NCI-H146 treated with DMSO at 0.1 percent for 48 hours (cell line): Measurements from ENCODE around the gene IL15.
"Not testable (repeated sequence)": the region's sequence is repeated elsewhere in the genome, so short reads cannot be mapped to it uniquely, and the experiment has no call there.

Experiments used
- DNase-seq: peaks from one replicate; lab custom pipeline; 2025; ENCODE audit not compliant: unreplicated experiment; lab: John Stamatoyannopoulos, UW

The IL15 gene

DNA sequence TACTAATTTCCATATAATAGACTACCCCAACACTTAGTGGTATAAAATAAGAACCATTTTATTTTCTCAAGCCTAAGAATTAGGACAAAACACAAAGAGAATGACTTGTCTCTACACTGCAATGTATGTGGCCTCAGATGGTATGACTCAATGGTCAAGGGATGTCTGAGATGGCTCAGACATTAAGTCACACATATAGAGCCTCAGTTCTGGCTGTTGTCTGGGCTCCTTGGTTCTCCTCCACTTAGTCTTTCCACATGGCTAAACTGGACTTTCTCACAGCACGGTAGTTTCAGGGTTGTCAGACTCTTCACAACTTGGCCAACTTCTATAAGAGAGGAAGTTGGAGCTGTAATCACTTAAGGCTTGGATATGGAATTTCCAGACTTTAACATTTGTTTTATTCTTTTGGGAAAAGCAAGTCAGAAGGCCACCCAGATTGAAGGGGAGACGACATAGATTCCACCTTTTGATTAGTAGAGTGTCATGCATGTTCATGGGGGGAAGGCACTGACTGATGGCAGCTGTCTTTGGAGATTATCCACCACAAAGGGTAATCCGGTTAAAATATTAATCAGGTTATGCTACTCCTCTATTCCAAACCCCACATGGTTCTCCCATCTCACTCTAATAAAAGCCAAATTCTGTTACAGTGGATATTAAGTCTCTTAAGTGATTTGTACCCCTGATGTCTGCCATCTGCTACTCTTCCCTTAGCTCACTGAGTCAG, 9.4 kb downstream of the IL15 start:
- DNase-seq: no peak

DNA sequence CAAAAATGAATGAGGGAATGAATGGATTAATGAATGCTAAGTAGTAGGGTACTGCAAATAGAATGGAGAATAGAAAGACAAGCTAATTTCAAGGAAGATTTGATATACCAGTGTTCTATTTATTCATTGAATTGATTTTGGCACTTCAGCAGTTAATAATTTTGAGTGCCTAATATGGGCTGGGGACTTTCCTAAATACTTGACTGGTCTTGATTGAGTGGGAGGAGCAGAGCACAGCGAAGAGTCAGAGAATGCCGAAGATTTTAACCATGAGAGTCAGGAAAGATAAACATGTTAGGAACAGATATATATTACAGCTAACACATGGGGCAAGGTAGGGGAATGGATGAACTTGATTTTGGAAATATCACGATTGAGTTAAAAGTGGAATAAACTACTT, 10.6 kb downstream of the IL15 start:
- DNase-seq: no peak

DNA sequence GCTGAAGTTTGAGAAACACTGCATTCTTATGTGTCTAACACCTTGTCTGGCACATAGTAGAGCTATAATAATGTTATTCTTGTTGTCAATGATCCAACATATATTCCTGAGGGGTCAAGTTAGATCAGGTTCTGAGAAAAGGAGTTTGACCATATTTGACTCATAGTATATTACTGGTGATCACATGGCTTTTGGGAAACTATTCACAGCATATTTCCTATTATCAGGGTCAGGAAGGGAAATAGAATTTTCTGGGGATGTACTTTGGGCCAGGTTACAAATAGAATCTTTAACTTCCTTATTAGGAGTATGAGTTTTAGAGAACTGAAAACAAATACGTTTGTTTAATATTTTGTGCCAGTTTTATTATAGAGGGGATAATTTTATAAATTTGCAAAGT, 11.6 kb downstream of the IL15 start:
- DNase-seq: no peak

DNA sequence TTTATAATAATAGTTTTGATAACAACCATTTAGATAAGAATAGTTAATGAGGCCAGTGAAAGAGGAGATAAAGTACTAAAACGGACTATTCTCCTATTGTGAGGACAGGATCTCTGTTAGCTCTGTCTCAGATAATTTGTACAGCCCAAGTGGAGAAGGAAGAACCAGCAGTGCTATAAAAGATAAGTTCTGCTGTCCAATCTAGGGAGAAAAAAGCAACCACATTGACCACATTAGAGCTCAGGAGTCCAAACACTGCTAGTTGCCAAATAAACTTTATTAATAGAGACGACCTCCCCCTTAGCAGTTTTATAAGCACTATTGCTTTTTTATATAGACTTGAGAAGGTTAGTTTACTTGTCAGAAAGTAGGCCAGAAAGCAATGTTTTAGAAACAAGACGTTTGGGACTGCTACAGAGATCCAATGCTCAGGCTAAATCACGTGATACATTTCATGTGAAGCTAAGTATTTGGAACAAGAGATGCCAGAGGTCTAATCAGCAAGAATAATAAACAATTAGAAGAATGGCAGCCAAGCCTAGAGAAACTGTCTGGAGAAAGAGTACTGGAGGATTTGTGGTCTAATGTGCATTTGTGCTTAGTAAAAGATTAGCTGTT, 15.9 kb downstream of the IL15 start:
- DNase-seq: no peak

DNA sequence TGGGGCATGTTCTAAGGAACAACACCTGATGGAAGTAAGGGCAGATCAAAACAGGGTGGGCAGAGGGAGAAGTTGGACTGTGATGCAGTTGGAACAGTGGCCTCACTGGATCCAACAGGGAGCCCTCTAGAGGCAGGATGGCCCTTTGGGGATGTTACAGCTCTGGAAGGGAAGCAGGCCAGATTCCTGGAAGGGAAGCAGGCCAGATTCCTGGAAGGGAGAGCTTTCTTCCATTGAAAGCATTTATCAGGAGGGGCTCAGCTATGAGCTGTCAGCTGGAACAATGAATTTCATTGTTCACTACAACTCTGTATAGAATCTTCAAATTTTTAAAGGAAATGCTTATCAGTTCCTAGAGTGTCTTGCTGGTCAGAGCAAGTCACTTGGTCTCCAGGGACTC, 17.7 kb downstream of the IL15 start:
- no peak for DNase-seq

DNA sequence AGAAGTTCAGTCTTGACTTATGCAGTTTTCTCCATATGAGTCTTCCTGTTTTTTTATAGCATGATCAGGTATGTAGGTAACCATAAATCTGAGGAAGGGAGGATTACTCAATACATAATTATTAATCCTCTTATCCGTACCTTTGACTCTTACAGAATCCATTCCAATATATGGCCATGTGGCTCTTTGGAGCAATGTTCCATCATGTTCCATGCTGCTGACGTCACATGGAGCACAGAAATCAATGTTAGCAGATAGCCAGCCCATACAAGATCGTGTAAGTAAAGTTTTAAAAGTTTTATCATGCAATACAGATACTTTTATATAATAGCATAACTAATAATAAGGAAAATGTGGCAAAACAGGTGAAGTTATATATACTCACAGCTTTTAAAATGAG, 19.6 kb downstream of the IL15 start:
- DNase-seq: no peak

DNA sequence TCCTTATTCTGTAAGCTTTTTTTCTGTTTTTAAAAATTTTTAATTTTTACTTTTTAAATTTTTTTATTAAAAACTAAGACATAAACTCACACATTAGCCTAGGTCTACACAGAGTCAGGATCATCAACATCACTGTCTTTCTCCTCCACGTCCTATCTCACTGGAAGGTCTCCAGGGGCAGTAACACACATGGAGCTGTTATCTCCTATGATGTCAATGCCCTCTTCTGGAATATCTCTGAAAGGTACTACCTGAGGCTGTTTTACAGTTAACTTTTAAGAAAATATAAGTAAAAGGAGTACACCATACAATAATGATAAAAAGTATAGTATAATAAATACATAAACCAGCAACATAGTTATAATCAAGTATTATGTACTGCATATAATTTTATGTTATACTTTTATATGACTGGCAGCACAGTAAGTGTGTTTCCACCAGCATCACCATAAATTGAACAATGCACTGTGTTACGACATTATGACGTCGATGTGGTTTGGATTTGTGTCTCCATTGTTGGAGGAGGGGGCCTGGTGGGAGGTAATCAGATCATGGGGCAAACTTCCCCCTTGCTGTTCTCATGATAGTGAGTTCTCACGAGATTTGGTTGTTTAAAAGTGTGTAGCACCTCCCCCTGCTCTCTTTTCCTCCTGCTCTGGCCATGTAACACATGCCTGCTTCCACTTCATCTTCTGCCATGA, 21.3 kb downstream of the IL15 start:
- DNase-seq: no peak

DNA sequence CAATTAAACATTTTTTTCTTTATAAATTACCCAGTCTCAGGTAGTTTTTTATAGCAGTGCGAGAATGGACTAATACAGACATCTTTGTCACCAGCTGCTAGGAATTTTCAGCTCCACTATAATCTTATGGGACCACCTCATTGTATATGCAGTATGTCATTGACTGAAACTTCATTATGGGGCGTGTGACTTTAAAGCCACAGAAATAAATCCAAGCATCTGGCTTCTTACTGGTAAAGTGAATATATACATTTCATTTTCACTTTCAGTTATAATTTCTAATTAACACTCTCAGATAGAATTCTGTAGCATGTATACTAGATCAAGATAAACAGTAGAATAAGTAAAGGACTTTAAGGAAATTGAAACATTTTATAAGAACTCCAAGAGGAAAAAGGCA, 21.9 kb downstream of the IL15 start:
- no peak for DNase-seq

DNA sequence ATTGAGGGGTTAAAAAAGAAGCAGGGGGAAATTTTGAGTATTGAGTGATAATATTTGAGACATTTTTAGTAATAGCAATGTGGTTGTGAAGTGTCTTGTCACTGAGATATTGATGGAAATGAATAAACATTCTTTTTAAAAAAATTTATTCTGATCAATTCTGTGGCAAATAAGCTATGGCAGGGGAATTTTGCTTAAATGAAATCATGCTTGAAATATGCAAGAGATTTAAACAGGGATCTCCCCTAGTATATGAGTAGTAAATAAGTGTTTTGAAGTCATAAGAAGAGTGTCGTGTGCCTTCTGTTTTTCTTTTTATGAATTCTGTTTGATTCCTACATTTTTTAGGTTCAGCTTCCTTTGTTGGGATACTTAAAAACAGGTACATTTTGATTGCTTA, 23.2 kb downstream of the IL15 start:
- DNase-seq: no peak

DNA sequence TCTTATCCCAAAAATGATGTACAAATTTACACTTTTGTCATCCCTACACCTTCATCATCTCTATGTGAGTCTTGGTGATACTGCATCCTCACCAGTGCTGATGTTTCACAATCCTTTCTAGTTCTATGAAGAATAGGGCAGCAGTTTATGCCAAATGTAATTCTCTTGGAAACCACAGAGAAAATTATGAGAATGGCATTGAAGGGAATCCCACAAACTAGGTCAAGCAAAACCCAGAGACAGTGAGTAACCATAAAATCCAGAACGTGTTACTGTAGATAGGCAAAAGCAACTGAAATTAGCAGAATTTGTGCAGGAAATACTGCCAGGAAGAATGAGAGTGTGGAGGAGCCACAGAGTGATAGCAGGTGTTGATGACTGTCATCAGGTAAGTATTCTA, 24.5 kb downstream of the IL15 start:
- no peak for DNase-seq

DNA sequence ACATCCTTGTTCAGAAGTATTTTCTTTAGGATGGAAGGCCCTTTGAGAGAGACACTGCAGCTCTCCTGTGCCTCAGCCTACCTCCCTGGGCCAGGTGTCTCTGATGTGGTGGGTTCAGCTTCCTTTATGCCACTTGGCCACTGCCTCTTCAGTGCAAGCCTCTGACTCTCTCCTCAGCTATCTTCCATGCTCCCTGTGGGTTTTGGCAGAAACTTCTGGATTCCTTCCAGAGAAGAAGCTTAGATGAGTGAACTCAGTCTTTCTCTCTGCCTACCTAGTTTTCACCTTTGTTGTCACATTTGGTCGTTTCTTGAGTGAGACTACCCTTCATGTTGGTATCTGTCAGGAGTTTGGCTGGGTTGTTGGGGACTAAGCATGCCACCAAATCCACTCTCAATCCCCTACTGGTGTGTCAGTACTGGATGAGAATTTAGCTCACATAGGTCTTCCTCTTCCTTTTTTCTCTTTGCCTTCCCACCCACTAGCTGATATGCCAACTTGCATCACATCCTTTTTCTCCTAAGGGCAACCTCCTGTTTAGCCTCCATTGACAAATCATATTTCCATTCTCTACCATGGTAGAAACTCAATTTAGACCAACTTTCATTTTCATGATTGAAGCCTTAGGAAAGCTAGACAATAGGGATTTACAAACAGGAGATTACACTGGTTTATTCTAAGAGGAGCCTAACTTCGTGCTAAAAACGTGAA, 32.0 kb downstream of the IL15 start:
- no peak for DNase-seq

DNA sequence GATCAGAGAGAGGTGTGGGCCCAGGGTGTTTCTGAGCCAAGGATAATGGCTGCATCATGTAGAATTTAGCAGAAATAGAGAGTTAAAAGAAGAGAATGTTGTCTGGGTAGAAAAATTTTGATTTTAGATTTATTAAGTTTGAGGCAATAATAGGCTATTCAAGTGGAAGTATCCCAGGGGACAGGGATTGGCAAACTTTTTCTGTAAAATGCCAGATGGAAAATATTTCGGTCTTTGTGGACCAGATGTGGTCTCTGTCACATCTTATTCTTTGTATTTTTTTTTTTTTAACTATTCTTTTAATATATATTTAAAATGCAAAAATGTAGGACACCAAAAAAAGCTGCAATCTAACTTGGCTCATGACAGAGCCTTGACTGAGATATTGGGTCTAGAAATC, 33.1 kb downstream of the IL15 start:
- no peak for DNase-seq

DNA sequence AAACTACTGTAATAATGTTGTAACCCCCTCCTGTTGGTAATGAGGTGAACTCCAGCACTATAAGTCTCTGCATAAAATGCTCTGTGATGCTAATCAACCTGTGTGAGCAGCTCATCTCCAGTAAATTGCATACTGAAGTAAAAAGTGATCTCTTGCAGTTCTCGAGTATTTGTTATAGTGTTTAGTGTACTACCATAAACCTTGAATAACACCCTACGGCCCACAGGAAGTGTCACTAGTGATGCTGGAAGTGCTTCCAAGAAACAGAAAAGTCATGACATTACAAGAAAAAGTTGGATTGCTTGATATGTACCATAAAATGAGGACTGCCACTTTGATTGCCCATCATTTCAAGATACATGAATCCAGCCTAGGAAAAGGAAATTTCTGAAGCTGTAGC, 39.0 kb downstream of the IL15 start:
- DNase-seq: no peak

DNA sequence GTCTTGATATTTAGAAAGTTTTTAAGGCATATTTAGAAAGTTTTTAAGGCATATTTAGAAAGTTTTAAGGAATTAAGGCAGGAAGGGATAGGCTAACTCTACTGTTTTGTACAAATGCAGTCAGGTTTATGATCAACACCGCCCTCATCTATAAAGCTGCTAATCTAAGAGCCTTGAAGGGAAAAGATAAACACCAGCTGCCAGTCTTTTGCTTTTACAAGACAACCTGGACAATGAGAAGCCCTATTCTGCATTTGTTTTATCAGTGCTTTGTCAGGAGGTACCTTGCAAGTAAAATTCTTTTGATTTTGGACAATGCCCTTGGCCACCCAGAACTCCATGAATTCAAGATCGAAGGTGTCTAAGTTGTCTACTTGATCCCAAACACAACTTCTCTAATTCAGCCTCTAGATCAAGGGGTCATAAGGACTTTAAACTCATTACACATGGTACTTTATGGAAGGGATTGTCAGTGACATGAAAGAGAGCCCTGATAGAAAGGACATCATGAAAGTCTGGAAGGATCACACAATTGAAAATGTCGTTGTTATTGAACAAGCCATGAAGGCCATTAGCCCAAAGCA, 39.8 kb downstream of the IL15 start:
- no peak for DNase-seq

DNA sequence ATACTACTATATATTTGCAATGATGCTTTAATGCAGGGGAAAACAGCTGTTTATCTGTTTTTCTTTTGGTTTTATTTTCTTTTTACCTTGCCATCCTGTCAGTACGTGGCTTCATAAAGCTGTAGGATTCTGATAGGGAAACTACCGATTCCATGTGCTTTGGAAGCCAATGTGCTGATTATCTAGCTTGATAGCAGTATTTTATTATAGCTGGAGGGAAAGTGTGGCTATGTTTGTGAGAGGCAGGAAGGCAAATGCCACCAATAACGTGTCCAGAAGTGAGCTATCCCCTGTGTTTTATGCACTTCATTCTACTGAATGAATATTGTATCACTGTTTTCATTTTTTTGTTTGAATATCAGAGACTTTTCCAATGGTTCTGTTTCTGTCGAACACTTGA, 43.7 kb downstream of the IL15 start:
- DNase-seq: no peak

DNA sequence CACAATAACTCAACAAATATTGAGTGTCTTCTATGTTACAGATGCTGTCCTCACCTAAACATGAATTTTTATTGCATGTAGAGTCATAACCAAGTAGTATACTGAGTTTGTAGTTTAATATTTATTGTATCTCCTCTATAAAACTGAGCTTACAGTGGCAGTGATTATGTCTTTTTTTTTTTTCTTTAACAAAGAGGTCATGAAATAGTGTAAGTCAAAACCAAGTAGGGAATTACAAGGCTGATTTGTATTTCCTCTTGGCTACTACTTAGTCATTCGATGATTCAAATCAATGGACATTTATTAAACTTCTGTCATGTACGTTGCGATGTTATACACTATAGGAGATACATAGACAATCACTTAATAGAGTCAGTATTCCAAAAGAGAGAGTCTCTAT, 48.4 kb downstream of the IL15 start:
- DNase-seq: no peak

DNA sequence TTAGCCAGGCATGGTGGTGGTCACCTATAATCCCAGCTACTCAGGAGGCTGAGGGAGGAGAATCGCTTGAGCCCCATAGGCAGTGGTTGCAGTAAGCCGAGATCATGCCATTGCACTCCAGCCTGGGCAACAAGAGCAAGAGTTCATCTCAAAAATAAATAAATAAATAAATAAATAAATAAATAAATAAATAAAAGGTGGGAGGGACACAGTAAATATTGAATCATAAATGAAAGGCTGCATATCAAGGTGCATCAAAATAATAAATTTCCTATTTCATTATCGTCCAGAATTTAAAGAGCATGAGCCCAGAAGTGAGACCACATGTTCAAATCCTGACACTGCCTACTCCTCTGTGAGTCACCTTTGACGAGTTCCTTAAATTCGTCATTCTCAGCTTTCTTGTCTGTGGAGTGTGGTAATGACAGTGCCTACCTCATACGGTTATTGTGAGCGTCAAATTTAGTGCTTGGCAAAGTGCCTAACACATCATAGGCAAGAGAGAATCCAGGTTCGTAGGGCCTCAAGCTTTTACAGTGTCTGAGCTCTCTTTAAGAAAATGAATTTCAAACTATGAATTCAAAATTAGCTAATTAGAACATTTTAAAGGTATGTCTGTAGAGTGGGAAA, 49.9 kb downstream of the IL15 start:
- DNase-seq: no peak

DNA sequence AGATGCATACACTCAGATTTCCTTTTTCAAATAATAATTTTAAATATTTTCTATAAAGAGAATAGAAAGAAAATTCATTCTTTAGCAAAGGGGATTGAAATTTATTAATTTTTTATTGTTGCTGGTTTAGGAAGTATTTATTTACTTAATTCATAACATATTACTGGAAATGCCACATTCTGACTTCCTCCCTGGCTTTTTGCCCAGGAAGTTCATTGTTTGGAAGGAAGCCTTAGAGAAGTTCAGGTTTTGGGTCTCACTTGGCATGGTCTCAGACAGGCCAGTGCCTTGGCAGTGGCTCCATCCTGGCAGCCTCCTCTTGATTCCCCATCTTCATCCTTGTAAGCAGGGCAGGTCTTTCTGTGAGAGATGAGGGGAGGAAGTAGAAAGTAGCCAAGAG, 50.5 kb downstream of the IL15 start:
- no peak for DNase-seq

DNA sequence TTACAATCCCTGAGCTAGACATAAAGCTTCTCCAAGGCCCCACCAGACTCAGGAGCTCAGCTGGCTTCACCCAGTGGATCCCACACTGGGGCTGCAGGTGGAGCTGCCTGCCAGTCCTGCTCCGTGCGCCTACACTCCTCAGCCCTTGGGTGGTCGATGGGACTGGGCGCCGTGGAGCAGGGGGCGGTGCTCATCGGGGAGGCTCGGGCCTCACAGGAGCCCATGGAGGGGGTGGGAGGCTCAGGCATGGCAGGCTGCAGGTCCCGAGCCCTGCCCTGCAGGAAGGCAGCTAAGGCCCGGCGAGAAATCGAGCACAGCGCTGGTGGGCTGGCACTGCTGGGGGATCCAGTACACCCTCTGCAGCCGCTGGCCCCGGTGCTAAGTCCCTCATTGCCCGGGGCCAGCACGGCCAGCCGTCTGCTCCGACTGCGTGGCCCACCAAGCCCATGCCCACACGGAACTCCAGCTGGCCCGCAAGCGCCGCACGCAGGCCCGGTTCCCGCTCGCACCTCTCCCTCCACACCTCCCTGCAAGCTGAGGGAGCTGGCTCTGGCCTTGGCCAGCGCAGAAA, 53.4 kb downstream of the IL15 start:
- not testable (repeated sequence) for DNase-seq

DNA sequence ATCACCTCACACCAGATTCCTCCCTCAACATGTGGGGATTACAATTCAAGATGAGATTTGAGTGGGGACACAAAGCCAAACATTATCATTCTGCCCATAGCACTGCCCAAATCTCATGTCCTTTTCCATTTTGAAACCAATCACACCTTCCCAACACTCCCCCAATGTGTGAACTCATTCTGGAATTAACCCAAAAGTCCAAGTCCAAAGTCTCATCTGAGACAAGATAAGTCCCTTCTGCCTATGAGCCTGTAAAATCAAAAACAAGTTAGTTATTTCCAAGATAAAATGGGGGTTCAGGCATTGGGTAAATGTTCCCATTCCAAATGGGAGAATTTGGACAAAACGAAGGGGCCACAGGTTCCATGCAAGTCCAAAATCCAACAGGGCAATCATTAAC, 54.9 kb downstream of the IL15 start:
- not testable (repeated sequence) for DNase-seq

DNA sequence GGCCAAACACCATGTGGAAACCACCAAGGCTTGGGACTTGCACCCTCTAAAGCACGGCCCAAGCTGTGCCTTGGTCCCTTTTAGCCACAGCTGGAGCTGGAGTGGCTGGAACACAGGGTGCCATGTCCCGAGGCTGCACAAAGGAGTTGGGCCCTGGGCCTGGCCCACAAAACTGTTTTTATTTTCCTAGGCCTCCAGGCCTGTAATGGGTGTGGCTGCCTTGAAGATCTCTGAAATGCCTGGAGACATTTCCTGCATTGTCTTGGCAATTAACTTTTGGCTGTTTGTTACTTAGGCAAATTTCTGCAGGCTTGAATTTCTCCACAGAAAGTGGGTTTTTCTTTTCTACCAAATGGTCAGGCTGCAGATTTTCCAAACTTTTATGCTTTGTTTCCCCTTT, 55.7 kb downstream of the IL15 start:
- no peak for DNase-seq
